Loucy (cell line): ENCODE results near the gene ARL5A.
"Not testable (repeated sequence)": the region's sequence is repeated elsewhere in the genome, so short reads cannot be mapped to it uniquely, and the experiment has no call there.

Experiments
- CTCF ChIP-seq: fragments of 200-600 bp; sonication (generic); conservative IDR thresholded peaks from 2 replicates; pipeline ENCODE4 v1.5.1; 2014; ENCODE audit warnings: mild to moderate bottlenecking, antibody characterized with exemption, low read length
- EZH2phosphoT487 ChIP-seq: fragments of 200-600 bp; IDR thresholded peaks from 2 replicates; pipeline ENCODE4 v1.6.1; 2018; ENCODE audit warnings: antibody characterized with exemption, mild to moderate bottlenecking, moderate library complexity, borderline replicate concordance

DNA sequence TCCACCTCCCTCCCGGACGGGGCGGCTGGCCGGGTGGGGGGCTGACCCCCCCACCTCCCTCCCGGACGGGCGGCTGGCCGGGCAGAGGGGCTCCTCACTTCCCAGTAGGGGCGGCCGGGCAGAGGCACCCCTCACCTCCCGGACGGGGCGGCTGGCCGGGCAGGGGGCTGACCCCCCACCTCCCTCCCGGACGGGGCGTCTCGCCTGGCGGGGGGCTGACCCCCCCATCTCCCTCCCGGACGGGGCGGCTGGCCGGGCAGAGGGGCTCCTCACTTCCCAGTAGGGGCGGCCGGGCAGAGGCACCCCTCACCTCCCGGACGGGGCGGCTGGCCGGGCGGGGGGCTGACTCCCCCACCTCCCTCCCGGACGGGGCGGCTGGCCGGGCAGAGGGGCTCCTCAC, 47.4 kb upstream of the ARL5A start:
- not testable (repeated sequence) for TF ChIP-seq CTCF, EZH2phosphoT487
